Measurements from ENCODE around the gene EXOC6. TPM values are rescaled to one million over a fixed set of nuclear protein-coding genes. Genes with fewer than 3 reads are reported as not detected.

The EXOC6 gene
- total RNA-seq, 6 experiments from 2014 or later = 5.5 to 15.6 (median 9.9) TPM

GRCh38 chr10:93079663-93080349 lies 231.5 kb downstream of the EXOC6 start:
- Histone ChIP-seq H3K27ac (peak overlapping the region in 1 of 3 donors; percentile 41), H3K27me3 (no peaks in the 10 kb centered on the region), H3K4me3 (no peak overlapping the region), H3K9me3 (no peaks in the 10 kb centered on the region), H3K36me3 (no peaks in the 10 kb centered on the region), H3K4me1 (peaks cover 0 to 54% (median 15%) of the 10 kb centered on the region in 4 donors)
- ATAC-seq = peak; percentile 34 to 47 (median 38)
- TF ChIP-seq POLR2A (IDR thresholded peaks at IDR 0.05) (no peak), CTCF (IDR thresholded peaks at IDR 0.05) (no peak)
- DNase-seq = peak in 2 of 3 donors; percentile 62 to 73
- 30% methylated on average over 2 of the region's 9 CpGs for WGBS (ENCODE audit: insufficient coverage, low coverage, low lambda C conversion rate, missing lambda C conversion rate)
- intact Hi-C loops (cut with DNase I) = loop anchor here in 1 of 2 donors (10.0 kb wide), 2 partner anchors 205 to 265 kb away; no protein-coding TSS in a partner anchor

- TF ChIP-seq POLR2A (IDR thresholded peaks at IDR 0.05) (no peak), CTCF (IDR thresholded peaks at IDR 0.05) (peak; percentile 80 to 88 (median 81))
- DNase-seq (peak; percentile 48 to 75 (median 67)), ATAC-seq (peak; percentile 71 to 74 (median 72))
- WGBS (ENCODE audit: insufficient coverage, low coverage, low lambda C conversion rate, missing lambda C conversion rate) = 45% methylated on average over 14 of the region's 22 CpGs
- Histone ChIP-seq H3K27ac (peak overlapping the region in 1 of 3 donors; percentile 41), H3K36me3 (no peaks in the 10 kb centered on the region), H3K9me3 (no peaks in the 10 kb centered on the region), H3K4me1 (peaks cover 0 to 47% (median 14%) of the 10 kb centered on the region in 4 donors), H3K27me3 (no peaks in the 10 kb centered on the region), H3K4me3 (no peak overlapping the region)
- intact Hi-C loops (cut with DNase I) = loop anchor here in 1 of 2 donors (10.0 kb wide), 2 partner anchors 204 to 264 kb away; no protein-coding TSS in a partner anchor
Measured at GRCh38 chr10:93080350-93081046, 232.2 kb downstream of the EXOC6 start.

GRCh38 chr10:93081318-93081717 lies 233.0 kb downstream of the EXOC6 start:
- WGBS (ENCODE audit: insufficient coverage, low coverage, low lambda C conversion rate, missing lambda C conversion rate) = 17% methylated on average over 1 of the region's 3 CpGs
- no peak overlapping the region for H3K4me3 ChIP-seq
- intact Hi-C loops (cut with DNase I) = loop anchor here in 1 of 2 donors (10.0 kb wide), 2 partner anchors 203 to 263 kb away; no protein-coding TSS in a partner anchor
- H3K36me3 ChIP-seq = no peaks in the 10 kb centered on the region
- H3K4me1 ChIP-seq = peaks cover 0 to 40% (median 14%) of the 10 kb centered on the region in 4 donors
- H3K27ac ChIP-seq = no peak overlapping the region
- H3K27me3 ChIP-seq = no peaks in the 10 kb centered on the region
- DNase-seq = no peak
- H3K9me3 ChIP-seq = no peaks in the 10 kb centered on the region
- TF ChIP-seq POLR2A (IDR thresholded peaks at IDR 0.05) (no peak), CTCF (IDR thresholded peaks at IDR 0.05) (no peak)
- no peak for ATAC-seq

GRCh38 chr10:93081834-93082233 lies 233.5 kb downstream of the EXOC6 start:
- Histone ChIP-seq H3K36me3 (no peaks in the 10 kb centered on the region), H3K27ac (no peak overlapping the region), H3K4me3 (no peak overlapping the region), H3K4me1 (peaks cover 0 to 35% (median 14%) of the 10 kb centered on the region in 4 donors), H3K9me3 (no peaks in the 10 kb centered on the region), H3K27me3 (no peaks in the 10 kb centered on the region)
- intact Hi-C loops (cut with DNase I) = loop anchor here in 1 of 2 donors (10.0 kb wide), 2 partner anchors 203 to 263 kb away; no protein-coding TSS in a partner anchor
- ATAC-seq (no peak), DNase-seq (no peak)
- TF ChIP-seq CTCF (IDR thresholded peaks at IDR 0.05) (no peak), POLR2A (IDR thresholded peaks at IDR 0.05) (no peak)
- 64% methylated on average over 9 of the region's 10 CpGs for WGBS (ENCODE audit: insufficient coverage, low coverage, low lambda C conversion rate, missing lambda C conversion rate)
